ENCODE results near the gene SDF4.
"Not testable (repeated sequence)": the region's sequence is repeated elsewhere in the genome, so short reads cannot be mapped to it uniquely, and the experiment has no call there.

SDF4 gene

DNA sequence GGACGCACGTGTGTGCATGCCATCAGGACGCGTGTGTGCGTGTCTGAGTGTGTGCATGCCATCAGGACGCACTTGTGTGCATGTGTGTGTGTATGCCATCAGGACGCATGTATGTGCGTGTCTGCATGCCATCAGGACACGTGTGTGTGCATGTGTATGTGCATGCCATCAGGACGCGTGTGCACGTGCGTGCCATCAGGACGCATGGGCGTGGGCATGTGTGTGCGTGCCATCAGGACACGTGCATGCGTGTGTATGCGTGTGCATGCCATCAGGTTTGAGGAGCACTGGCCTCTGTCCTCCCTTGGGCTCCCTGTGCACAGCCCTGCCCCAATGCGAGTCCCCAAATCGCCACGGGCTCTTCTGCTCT lies 27.3 kb upstream of the SDF4 start:
- no peak for DNase-seq

DNA sequence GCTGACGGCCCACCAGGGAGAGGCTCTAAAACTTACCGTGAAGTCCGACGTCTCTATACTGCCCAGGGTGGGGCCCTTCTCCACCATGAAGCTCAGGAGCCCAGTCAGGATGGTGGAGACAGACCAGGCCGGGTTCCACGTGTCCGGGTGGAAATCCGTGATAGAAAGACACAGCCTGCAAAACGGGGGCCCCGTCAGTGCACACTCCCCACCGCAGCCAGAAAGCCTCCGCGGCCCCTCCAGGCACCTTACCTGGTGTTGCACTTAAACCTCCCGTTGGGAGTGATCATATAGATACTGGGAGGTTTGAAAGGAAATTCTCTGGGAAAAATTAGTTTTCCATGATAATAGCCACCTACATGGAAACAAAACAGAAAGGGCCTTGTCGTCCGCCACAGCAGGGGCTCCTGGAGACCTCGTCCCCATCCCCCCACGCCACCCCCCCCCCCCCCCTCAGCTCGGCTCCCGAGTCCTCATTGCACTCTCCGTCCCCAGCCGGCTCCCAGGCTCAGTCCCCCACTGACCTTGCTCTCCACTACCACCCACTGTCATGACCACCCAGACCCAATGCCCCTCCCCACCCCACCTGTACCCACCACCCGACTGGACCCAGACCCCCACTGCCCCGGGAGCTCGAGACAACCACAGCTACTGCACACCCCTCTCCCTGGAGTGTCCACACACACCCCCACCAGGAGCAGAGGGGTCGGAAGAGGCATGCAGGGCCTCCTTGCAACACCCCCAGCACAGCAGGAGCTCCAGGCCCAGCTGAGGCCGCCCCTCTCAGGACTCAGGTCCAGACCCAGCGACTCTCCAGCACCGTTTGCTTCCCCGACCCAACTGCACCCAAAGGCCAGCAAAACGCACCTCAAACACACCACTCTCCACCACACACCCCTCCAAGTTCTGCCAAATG lies 25.4 kb upstream of the SDF4 start:
- no peak for DNase-seq

DNA sequence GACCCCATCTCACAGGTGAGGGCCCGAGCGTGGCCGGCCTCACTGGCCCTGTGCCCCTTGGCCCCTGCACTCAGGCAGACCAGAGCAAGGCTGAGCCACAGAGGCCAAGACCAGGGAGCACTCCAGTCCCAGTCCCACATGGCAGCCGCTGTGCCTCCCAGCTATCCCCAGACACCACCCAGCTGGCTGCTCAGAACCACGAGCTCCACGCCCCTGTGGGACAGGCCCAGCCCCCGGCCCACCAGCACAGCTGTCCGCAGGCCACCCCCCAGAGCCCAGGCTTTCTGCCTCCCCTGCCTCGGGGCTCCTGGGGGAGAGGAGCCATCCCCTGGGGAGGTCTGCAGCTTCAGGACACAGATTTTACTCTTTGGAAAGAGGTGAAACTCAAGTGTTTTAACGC lies 23.8 kb upstream of the SDF4 start:
- DNase-seq = no peak

DNA sequence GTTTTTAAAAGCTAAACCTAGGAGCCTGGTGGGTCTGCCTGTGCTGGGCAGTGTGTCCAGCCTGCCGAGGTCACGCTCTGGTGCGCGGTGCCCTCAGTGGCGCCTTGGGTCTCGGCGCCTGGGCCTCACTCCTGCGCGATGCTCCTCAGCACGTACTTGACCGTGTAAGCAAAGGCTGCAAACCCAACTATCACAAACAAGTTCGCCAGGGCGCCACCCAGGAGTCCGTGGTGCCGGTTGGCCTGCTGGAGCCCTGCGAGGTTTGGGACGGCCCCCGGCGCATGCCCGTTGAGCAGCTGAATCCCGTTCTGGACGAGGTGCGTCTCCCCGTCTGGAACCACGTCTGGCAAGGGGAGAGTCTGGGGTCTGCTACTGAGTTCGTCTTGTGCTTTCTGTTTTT lies 23.3 kb upstream of the SDF4 start:
- no peak for DNase-seq

DNA sequence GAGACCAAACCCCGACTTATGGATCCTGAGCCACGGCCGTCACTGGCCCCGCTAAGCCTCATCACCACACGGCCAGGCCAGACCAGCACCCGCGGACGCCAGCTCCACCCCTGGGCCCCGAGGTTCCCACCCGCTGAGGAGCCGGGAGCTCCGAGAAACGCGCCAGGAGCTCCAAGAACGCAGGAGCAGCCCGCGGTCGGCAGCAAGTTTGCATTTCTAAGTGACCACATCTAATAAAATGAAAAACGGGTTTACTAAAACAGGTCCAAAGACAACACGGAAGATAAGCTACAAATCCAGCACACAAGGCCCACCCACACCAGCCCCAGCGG lies 22.8 kb upstream of the SDF4 start:
- no peak for DNase-seq

DNA sequence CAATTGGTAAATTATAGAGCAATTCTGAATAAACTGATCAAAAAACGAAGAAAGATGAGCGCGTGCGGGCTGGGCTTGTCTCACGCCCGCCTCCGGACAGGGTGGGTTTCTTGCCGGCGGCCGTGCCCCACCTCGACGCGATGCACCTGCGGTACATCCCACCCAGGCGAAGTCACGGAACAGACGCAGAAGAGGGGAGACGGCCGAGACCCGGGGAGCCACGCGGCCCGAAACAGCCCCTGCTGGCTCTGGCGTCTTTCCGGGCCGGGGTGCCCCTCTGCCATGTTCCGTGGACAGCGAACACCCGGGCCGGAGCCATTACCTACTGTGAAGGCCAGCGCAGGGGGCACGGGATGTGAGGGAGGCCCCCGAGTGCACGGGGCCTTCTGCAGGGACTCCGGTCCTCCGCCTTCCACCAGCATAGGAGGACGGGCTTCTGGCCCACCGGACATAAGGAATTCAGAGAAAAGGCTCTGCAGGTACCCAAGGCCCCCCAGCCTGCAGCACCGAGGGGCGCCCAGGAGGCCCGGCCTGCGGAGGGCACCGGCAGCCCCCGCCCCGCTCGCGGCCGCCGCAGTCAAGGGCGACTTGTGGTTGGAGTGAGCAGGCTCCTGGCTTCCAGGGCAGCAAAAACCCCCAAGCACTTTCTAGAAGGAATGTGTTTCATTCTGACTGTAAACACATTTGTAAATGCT lies 22.3 kb upstream of the SDF4 start:
- no peak for DNase-seq

DNA sequence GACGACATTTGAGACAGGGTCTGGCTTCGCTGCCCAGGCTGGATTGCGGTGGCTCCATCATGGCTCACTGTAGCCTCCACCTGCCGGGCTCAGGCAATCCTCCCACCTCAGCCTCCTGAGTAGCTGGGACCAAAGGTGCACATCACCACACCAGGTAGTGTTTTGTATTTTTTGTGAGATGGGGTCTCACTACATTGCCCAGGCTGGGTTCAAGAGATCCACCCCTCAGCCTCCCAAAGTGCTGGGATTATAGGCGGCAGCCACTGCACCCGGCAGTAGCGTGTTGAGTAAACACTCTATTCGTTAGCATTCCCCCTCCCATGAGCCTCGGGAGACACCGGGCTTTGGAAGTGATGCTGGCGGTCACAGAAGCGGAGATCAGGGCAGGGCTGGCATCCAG lies 21.5 kb upstream of the SDF4 start:
- DNase-seq = no peak

DNA sequence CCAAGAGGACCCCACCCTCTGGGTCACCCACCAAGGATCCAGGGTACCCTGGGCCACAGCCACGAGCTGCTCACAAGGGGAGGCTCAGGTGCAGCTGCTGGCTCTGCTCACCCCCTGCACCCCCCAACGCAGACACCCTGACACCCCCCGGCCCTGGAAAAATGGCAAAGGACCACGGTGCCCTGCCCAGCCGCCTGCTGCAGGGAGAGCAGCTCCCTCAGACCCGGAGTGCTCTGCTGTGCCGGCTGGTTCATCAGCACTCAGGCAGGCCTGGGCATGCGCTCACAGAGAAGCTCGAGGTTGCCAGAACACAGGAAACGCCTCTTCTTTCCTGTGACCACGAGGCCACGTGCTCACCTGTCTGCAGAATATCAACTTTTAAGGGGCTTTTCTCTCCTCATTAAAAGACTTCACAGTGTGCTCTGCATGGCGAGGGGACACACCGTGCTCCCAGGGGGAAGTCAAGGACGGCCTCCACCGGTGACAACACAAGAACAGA lies 19.0 kb upstream of the SDF4 start:
- DNase-seq = no peak

DNA sequence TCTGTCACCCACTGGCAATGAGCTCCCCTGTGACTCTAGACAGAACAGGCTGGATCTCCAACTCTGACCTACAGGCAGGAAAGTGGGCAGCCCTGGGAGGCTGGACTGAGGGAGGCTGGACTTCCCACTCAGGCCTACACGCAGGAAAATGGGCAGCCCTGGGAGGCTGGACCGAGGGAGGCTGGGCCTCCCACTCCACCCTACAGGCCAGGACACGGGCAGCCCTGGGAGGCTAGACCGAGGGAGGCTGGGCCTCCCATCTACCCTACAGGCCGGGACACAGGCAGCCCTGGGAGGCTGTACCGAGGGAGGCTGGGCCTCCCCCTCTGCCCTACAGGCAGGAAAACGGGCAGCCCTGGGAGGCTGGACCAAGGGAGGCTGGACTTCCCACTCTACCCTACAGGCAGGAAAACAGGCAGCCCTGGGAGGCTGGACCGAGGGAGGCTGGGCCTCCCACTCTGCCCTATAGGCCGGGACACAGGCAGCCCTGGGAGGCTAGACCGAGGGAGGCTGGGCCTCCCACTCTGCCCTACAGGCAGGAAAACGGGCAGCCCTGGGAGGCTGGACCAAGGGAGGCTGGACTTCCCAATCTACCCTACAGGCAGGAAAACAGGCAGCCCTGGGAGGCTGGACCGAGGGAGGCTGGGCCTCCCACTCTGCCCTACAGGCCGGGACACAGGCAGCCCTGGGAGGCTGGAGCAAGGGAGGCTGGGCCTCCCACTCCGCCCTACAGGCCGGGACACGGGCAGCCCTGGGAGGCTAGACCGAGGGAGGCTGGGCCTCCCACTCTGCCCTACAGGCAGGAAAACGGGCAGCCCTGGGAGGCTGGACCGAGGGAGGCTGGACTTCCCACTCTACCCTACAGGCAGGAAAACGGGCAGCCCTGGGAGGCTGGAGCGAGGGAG lies 16.5 kb upstream of the SDF4 start:
- not testable (repeated sequence) for DNase-seq

DNA sequence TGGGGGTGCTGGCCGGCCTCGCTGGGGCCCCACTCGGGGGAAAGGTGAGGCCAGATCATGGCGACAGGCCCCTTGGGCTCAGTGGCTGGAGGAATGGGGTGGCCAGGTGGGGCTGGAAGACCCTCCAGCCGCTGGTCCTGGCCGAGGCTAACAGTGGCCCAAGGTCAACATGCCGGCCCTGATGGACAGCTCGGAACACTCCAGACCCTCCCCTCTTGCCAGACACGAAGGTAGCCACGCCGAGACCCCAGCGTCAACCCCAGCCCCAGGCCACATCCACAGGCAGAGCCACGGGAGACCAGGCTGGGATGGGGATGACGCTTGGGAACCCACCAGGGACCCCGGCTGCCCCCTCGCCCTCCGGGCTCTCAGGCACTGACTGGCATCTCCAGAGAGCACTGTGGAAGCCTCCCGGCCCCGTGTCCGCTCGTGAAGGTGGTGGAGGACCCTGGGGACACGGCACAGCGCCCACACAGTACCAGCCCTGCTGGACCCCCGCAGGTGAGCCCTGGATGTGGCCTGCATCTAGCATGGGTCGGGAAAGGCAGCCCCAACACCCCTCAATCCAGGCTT lies 15.6 kb upstream of the SDF4 start:
- no peak for DNase-seq

DNA sequence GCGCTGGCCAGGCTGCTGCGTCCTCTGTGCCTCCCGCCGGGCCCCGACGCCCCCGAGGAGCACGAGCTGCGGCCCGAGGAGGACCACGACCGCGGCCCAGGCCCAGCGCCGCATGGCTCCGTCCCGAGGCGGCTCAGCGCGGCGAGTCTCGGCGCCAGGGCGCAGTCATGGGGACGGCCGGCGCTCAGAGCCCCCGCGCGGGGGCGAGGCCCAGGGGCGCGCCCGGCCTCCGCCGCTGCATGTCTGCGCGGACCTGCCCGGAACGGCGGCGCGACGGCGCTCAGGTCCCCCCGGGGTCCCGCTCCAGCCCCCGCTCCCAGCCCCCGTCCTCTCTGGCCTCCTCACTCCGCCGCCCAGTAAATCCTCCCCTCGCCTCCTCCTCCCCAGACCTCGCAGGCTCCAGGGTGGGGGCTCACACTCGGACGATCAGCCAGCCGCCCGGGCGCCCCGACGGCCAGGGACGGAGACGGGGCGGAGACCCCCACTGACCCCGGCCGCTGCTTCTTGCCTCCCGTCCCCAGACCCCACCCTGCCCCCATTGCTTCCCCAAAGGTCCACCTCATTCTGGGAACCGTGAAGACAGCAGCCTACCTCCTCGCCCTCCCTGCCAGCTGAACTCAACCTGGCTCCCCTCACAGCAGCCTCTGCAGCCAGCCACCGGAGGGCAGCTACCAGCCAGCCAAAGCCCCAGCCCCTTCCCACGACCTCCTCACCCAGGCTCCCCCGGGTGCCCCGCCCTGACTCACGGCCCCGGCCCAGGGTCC lies 15.0 kb upstream of the SDF4 start, which contains the start of gene C1QTNF12:
Gene C1QTNF12, minus strand, starts transcription at position 146 of the 764 bp plus-strand sequence. Its CDS starts 32 bp downstream, at position 114.
- DNase-seq = no peak

DNA sequence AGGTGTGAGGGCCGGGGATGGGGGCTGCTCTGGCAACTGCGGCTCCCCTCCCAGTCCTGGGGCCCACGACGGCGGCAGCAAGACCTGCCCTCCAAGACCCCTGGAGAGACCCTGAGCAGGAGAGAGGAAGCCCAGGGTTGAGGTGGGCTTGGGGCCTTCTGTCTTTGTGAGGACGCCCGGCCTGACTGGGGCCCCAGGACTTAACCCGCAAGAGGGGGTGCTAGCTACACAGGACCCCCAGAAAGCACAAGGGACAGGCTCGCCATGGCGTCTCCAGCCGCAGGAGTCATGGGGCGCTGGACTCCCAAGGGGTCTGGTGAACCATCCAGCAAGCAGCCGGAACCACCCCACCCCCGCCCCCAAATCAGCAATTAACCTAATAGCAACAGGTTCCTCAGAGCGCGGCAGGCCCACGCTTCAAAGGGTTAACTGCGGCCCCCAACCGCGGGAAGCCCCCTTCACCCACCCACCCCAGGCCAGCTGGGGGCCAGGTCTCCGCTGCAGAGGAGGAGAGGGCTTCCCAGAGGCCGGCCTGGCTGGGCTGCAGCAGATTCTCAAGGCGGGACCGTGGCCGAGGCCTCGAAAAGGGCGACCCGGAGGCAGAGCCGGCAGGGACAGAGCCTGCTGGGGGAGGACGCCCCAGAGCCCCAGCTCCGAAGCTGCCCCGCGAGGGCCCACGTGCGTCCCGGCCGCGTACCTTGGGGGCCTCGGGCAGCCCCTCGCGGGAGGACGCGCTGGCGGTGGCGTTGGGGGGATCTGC lies 14.2 kb upstream of the SDF4 start:
- no peak for DNase-seq

DNA sequence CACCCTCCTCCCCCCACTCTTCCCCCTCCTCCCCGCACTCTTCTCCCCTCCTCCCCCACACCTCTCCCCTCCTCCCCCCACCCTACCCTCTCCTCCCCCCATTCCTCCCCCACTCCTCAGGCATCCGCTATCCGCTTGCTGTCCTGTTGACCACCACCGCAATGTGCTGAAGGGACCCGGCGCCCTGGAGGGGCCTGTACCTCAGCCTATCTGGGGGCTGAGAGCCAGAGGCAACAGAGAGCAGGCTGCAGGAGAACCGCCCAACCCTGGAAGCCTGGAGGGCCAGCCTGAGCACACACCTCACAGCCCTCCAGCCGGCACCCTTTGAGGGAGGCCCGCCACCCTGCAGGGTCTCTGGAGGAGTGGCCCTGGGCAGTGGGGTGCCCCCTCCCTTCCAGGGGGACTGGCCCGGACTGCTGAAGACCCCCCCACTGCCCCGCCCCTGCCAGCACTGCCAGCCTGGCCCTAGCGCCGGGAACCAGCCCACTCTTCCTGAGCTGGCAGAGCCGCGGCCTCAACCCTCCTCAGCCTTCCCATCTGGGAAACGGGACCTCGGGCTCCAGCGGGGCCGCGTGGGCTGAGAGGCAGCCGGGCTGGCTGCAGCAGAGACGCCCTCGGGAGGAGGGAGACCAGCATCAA lies 13.5 kb upstream of the SDF4 start:
- DNase-seq = no peak

DNA sequence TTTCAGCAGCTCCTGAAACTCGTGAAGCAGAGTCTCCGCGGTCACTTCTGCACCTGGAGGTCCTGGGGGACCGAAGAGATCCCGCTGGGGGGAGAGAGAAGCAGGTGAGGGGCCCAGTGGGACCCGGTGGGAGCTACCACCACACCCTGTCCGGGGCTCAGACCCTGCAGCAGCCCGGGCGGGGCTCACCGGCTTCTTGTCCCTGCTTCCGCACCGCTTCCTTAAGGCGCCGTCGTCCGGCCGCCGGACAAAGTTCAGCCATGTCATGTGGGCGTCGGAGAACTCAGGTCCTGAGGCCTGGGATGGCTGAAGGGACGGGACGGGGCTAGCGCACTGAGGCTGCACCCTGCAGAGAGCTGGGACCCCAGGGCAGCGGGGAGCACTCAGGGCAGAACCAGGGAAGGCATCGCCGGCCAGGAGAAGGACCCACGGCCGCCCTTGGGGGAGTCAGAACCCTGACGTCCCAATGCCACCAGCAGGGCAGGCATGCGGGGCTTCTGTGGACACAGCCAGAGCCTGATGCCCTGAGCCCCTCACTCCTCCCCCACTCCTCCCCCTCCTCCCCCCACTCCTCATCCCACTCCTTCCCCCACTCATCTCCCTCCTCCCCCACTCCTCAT lies 12.5 kb upstream of the SDF4 start:
- no peak for DNase-seq

DNA sequence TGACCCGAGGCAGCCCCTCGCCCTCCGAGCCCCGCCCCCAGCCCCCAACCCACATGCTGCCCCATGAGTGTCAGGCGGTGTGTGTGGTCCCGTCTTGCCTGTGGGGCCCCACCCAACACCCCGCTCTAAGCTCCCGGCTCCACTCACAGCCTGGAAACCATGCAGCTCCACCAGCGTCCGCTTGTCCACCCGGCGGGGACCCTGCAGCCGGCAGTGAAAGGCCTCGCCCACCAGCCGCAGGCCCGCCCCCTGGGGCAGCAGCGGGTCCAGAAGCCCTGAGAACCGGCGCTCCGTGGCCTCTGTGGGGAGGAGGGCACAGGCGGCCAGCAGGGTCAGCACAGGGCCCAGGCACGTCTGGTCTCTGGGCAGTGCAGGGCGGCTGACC lies 12.0 kb upstream of the SDF4 start:
- DNase-seq = no peak

DNA sequence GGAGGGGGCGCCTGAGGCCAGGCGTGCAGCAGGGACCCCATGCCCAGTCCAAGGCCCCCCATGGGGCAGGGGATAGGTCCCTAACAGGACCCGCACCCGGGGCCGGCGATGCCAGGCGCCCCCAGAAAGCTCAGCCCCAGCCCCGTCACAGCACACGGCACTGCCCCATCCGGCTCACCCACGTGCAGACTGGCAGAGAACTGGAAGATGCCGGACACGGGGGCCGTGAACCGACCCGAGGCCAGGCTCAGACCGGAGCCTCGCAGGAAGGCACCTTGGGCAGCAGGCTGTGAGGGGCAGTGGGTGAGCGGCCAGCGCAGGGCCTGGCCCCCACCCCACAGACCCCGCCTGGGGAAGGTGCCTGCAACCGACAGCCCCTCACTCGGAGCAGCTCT lies 11.5 kb upstream of the SDF4 start:
- no peak for DNase-seq

DNA sequence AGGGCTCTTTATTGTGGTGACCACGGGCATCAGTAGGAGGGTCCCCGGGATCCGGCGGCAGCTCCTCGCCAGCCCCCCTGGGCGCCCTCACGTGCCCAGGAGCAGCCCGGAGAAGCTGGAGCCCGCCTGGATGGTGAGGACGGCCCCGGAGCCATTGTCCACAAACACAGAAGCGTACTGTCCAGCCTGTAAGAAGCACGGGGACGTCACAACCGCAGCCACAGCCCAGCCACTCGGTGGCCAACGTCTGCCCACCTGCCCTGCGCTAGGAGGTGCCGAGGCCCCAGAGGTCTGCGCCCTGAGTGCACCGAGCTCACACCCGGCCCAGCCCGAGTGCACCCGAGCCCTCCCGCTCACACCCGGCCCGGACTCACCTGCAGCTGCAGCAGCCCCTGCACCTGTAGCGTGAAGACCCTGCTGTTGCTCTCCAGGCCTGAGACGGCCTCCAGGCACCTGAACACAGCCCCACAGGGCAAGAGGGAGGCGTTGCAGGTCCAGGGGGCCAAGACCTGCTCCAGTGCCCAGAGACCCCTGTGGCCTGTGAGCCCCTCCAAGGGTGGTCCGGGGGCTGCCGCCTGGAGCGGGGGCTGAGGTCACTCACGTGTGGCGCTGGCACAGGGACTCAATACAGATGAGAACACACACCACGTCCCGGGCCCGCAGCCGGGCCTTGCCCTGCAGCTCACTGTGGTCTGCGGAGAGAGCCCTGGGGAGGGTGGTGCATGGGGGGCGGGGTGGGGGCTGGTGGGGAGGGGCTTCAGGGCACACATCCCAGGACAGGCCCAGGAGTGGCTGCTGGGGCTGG lies 10.9 kb upstream of the SDF4 start:
- DNase-seq = no peak

DNA sequence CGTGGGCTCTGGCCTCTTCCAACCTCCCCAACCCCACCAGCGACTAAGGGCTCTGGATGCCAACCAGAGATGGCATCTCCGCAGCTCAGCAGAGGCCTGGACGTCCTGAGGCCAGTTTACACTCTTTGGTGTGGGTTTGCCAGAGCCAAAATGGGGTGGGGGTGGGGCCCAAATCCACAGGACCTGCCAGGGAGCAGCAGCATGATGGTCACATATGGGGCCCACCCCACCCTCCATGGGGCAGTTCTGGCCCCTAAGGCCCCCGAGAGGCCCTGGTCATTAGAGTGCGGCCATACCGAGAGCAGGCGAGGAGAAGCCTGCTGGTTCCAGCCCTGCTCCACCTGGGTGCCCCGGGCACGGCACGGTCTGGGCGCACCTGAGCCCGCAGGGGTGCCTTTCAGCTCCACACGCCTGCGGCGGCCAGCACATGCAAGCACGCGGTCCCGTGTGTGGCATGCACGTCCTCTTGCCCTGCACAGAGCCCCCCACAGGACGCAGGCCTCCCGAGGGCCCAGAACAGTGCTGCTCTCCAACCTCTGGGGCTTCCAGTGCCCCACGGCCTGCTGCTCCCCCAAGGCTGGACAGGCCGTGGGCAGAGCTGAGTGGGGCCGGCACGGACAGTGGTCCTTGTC lies 9.9 kb upstream of the SDF4 start:
- DNase-seq = no peak
